ENCODE measurements around the gene LRRC28. TPM values are rescaled to one million over a fixed set of nuclear protein-coding genes. Genes with fewer than 3 reads are reported as not detected.

LRRC28 gene
- total and polyA plus RNA-seq, 2 of the 4 experiments (the other 2 are of a cell fraction): 12.7 to 21.1 TPM

- H3K4ac ChIP-seq (ENCODE audit: low read depth, low read length): no peak overlapping the region
- H3K79me1 ChIP-seq (ENCODE audit: low read depth in 1 of 2, low read length in 2 of 2): no peaks in the 10 kb centered on the region; a peak in 1 of 4 replicates
- ChIA-PET POLR2A (ENCODE audit: unreplicated experiment) (no interaction called here), CTCF (interaction anchor here (0.6 to 0.8 kb wide), 2 partner anchors 436 to 1605 kb away, joined by 3 read pairs; no protein-coding TSS in a partner anchor)
- no peaks in the 10 kb centered on the region for H4K20me1 ChIP-seq (ENCODE audit: insufficient read depth, low read length)
- H3K36me3 ChIP-seq (ENCODE audit: control insufficient read depth, insufficient read depth, low read length): no peaks in the 10 kb centered on the region
- BruUV-seq (replicated peaks): no TSS peak
- H3K4me2 ChIP-seq (ENCODE audit: low read depth, low read length): no peak overlapping the region
- no peak overlapping the region for H2BK15ac ChIP-seq (ENCODE audit: low read depth, low read length)
- no peak overlapping the region for H3K14ac ChIP-seq (replicated peaks; ENCODE audit: low read depth, low read length)
- in situ Hi-C loops (cut with MboI; ENCODE audit: low sequenced_read_pairs): loop anchor here (25.0 kb wide), 2 partner anchors 844 to 1319 kb away; no protein-coding TSS in a partner anchor
- no peaks in the 10 kb centered on the region for H3K9me1 ChIP-seq (ENCODE audit: insufficient read depth, low read length)
- no peak overlapping the region for H4K8ac ChIP-seq (ENCODE audit: low read depth in 2 of 2, low read length in 2 of 2)
- no peak for TF ChIP-seq CHD1 (IDR thresholded peaks at IDR 0.05; ENCODE audit: low read depth, low read length)
- no peak for TF ChIP-seq RFX5 (IDR thresholded peaks at IDR 0.05; ENCODE audit: low read depth, low read length)
- no peak for TF ChIP-seq CEBPB (IDR thresholded peaks at IDR 0.05; ENCODE audit: low read depth, low read length)
- TF ChIP-seq MAZ (IDR thresholded peaks at IDR 0.05; ENCODE audit: borderline replicate concordance, low read depth, low read length): no peak
- H3K9me3 ChIP-seq (ENCODE audit: control insufficient read depth, insufficient read depth, low read length): no peaks in the 10 kb centered on the region
- H2BK5ac ChIP-seq (ENCODE audit: low read depth, low read length, poor library complexity, severe bottlenecking): no peak overlapping the region
- H2BK120ac ChIP-seq (ENCODE audit: low read depth, low read length): no peak overlapping the region
- no peak overlapping the region for H3K56ac ChIP-seq (ENCODE audit: extremely low read depth, insufficient read depth, low read length)
- no peak overlapping the region for H2AK5ac ChIP-seq (ENCODE audit: low read depth, low read length)
- no peak for ATAC-seq (ENCODE audit: low read depth)
- no peak overlapping the region for H3K18ac ChIP-seq (ENCODE audit: low read depth, low read length)
- H2AK9ac ChIP-seq (replicated peaks; ENCODE audit: low read depth, low read length, poor library complexity): no peak overlapping the region
- H3K27me3 ChIP-seq (ENCODE audit: control insufficient read depth, insufficient read depth, low read length): no peaks in the 10 kb centered on the region
- no peak overlapping the region for H3K9ac ChIP-seq (ENCODE audit: low read depth, low read length)
- H4K91ac ChIP-seq (ENCODE audit: insufficient read depth, low read depth, low read length): no peak overlapping the region
- DNase-seq: no peak
- H2AFZ ChIP-seq (replicated peaks; ENCODE audit: low read length, poor library complexity): no peak overlapping the region
- no peak overlapping the region for H3K4me3 ChIP-seq (ENCODE audit: insufficient read depth, low read depth, low read length)
- no peak overlapping the region for H3K27ac ChIP-seq (ENCODE audit: insufficient read depth, low read length)
- H3K23ac ChIP-seq (ENCODE audit: low read depth, low read length): no peak overlapping the region
- intact Hi-C loops (cut with micrococcal nuclease): no loop called here
- H3K4me1 ChIP-seq (ENCODE audit: control insufficient read depth, insufficient read depth, low read length): no peaks in the 10 kb centered on the region
- H2BK20ac ChIP-seq (ENCODE audit: low read depth, low read length): no peak overlapping the region
- WGBS, 2 experiments (ENCODE audit: extremely low coverage in 2 of 2, insufficient read length in 1 of 2): no CpG with 5 or more reads among the region's 3 CpGs
- dilution Hi-C loops (cut with HindIII; ENCODE audit: low sequenced_read_pairs, unreplicated experiment): no loop called here
- H4K5ac ChIP-seq (ENCODE audit: low read depth, low read length): no peak overlapping the region
Observed at GRCh38 chr15:99267957-99268356, 16.7 kb downstream of the LRRC28 start.
